Chondrocyte (in vitro differentiated cells): Measurements from ENCODE around the gene INPP4B. TPM values are rescaled to one million over a fixed set of nuclear protein-coding genes. Genes with fewer than 3 reads are reported as not detected.

Source experiments
- DNase-seq: peaks from one replicate; pipeline ENCODE4 v3.0.0; 2021; ENCODE audit warnings: mixed read lengths, low spot score
- H3K27ac Mint-ChIP-seq: one replicate; pipeline ENCODE4 v1.8.0; 2021; ENCODE audit warnings: mild to moderate bottlenecking, moderate library complexity, mixed read lengths; ENCODE audit not compliant: unreplicated experiment
- H3K27me3 Mint-ChIP-seq: 2 replicates; pipeline ENCODE4 v1.8.0; 2021; ENCODE audit warnings: low read depth, mixed read lengths
- H3K36me3 Mint-ChIP-seq: 2 replicates; pipeline ENCODE4 v1.8.0; 2021; ENCODE audit warnings: low read depth, mixed read lengths
- H3K4me1 Mint-ChIP-seq: 2 replicates; pipeline ENCODE4 v1.8.0; 2021; ENCODE audit warnings: low read depth, mild to moderate bottlenecking, mixed read lengths
- H3K4me3 Mint-ChIP-seq: one replicate; pipeline ENCODE4 v1.8.0; 2021; ENCODE audit warnings: mild to moderate bottlenecking, moderate library complexity, mixed read lengths; ENCODE audit not compliant: unreplicated experiment
- H3K9me3 Mint-ChIP-seq: 2 replicates; pipeline ENCODE4 v1.8.0; 2021; ENCODE audit warnings: low read depth, mixed read lengths
- total RNA-seq: library from RNA; stranded (reverse); gene quantifications from 3 replicates; pipeline ENCODE4 v1.2.1, GENCODE V29; 2021
- TF ChIP-seq, protein P1 (sequence below): fragments of 200-600 bp; sonication (generic); IDR thresholded peaks from 2 replicates; pipeline ENCODE4 v1.5.0; 2021; ENCODE audit warnings: antibody characterized with exemption, mild to moderate bottlenecking, moderate library complexity

Gene INPP4B
- total RNA-seq, 1 donor from 2014 or later: 30.0 TPM

DNA sequence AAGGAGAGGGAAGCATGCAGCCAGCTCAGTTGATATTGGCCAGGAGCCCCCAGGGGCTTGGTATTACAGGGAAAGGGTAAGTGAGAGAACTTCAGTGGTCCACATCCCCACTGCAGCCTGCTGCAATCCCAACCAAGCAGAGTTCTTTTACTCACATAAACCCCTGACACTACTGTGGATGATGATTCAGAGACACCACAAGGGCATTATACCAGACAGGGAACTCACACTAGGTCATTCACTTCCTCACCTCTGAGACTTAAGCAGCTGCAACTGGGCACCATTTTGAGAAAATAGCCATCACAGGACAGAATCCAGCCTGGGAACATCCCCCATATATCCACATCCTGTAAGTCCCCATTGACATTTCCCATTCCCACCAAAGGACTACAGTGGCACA is 248.0 kb downstream of the INPP4B start:
- H3K27ac Mint-ChIP-seq: no peak overlapping the region
- H3K27me3 Mint-ChIP-seq: no peaks in the 10 kb centered on the region
- no peak overlapping the region for H3K4me3 Mint-ChIP-seq
- peaks cover 4% of the 10 kb centered on the region for H3K36me3 Mint-ChIP-seq
- peaks cover 20% of the 10 kb centered on the region for H3K9me3 Mint-ChIP-seq
- TF ChIP-seq, protein P1, sequence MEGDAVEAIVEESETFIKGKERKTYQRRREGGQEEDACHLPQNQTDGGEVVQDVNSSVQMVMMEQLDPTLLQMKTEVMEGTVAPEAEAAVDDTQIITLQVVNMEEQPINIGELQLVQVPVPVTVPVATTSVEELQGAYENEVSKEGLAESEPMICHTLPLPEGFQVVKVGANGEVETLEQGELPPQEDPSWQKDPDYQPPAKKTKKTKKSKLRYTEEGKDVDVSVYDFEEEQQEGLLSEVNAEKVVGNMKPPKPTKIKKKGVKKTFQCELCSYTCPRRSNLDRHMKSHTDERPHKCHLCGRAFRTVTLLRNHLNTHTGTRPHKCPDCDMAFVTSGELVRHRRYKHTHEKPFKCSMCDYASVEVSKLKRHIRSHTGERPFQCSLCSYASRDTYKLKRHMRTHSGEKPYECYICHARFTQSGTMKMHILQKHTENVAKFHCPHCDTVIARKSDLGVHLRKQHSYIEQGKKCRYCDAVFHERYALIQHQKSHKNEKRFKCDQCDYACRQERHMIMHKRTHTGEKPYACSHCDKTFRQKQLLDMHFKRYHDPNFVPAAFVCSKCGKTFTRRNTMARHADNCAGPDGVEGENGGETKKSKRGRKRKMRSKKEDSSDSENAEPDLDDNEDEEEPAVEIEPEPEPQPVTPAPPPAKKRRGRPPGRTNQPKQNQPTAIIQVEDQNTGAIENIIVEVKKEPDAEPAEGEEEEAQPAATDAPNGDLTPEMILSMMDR: no peak
- no peak for DNase-seq
- H3K4me1 Mint-ChIP-seq: no peaks in the 10 kb centered on the region

DNA sequence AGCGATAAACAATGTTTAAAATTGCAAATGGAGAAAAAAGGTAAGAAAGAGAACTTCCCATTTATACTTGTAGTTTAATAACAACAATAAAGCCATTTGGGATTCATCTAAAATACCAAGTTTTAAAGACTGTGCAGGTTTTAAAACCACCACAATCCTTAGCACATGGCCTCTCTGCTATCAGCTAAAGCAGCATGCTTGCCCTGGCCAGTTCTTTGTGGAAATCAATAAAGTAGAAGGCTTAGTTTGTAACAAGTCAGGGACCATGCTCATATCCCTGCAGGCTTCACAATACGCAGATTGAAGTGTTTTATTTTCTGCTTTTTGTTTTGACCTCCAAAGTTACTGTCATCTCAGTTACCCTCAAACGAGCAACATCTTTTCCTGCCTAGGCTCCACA is 249.5 kb downstream of the INPP4B start:
- Mint-ChIP-seq H3K36me3 (no peaks in the 10 kb centered on the region), H3K9me3 (peaks cover 8% of the 10 kb centered on the region), H3K4me1 (peaks cover 2% of the 10 kb centered on the region), H3K27ac (no peak overlapping the region), H3K4me3 (no peak overlapping the region), H3K27me3 (no peaks in the 10 kb centered on the region)
- no peak for DNase-seq
- TF ChIP-seq, protein P1: no peak

DNA sequence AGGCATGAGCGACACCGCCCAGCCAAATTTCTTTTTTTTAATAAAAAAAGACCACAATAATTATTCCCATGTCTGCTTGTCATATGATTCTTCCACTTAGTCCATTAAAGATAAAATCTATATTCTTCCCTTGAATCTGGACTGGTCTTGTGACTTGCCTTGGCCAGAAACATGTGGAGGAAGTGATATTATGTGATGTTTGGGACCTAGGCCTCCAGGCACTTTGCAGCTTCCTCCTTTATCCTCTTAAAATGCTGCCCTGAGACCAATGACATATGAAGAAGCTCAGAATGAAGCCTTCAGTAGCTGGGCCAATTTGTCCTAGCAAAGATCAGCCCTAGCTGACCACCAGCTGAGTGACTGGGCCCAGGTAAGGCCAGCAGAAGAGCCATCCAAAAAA is 250.0 kb downstream of the INPP4B start:
- Mint-ChIP-seq H3K36me3 (no peaks in the 10 kb centered on the region), H3K4me1 (peaks cover 5% of the 10 kb centered on the region), H3K4me3 (no peak overlapping the region), H3K27me3 (no peaks in the 10 kb centered on the region), H3K27ac (no peak overlapping the region), H3K9me3 (peaks cover 8% of the 10 kb centered on the region)
- DNase-seq: no peak
- TF ChIP-seq, protein P1: no peak

DNA sequence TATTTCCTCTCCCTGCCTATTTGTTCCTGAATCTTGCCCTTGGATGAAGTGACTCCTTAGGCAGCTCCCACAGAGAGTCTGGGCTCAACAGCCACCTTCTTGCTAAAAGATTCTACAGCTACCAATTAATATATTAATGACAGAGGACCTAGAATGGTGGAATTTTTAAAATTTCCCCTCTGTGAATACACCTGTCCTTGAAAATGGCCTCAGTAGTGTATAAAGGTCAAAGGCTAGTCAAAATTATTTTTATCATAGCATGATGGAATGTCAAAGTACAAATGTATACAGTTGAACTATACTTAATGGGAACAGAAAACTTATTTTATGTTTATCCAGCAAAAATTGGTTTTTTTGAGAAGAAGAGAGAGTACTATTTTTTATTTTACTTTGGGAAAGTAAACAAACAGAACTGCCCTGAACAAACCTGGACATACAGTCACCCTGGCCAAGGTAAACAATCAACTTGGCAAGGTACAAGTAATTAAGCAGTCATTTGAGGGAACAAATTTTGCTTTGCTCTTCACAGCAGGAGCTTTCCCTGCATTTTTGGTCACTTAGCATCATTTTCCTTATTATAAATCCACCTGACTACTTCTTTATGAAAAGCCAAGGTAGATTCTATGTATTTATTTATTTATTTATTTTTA is 250.8 kb downstream of the INPP4B start:
- no peak for DNase-seq
- Mint-ChIP-seq H3K27ac (no peak overlapping the region), H3K36me3 (no peaks in the 10 kb centered on the region), H3K4me3 (no peak overlapping the region), H3K27me3 (no peaks in the 10 kb centered on the region), H3K9me3 (peaks cover 8% of the 10 kb centered on the region), H3K4me1 (peaks cover 5% of the 10 kb centered on the region)
- TF ChIP-seq, protein P1: no peak

DNA sequence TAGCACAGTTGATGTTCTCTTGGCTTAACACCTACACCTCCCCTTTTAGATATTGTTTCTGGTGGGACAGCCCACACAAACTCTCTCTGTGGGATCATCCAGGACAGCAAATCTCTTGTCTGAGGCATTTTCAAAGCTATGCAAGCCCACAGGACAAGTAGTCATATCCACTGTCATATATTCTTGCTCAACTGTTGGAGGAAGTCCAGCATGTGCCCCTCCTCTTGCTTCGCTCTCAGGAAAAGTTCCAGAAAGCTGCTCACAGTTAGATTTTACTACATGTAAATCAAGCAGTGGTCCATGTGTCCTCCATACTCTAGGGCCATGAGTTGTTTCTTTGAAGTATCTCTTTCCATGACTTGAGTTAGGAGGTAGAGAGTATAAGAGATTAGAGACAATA is 260.7 kb downstream of the INPP4B start:
- peaks cover 10% of the 10 kb centered on the region for H3K9me3 Mint-ChIP-seq
- H3K27ac Mint-ChIP-seq: no peak overlapping the region
- H3K27me3 Mint-ChIP-seq: no peaks in the 10 kb centered on the region
- DNase-seq: no peak
- TF ChIP-seq, protein P1: no peak
- no peak overlapping the region for H3K4me3 Mint-ChIP-seq
- H3K36me3 Mint-ChIP-seq: no peaks in the 10 kb centered on the region
- no peaks in the 10 kb centered on the region for H3K4me1 Mint-ChIP-seq
